T-helper 2 cell treated with Interferon-gamma antibody and Interleukin-4, amounts not matched to agents 100 ng/mL and 5 ng/mL, for 36 hours (primary cell): ENCODE measurements around the gene CLIC4. TPM values are rescaled to one million over a fixed set of nuclear protein-coding genes. Genes with fewer than 3 reads are reported as not detected.

Experiments
- total RNA-seq: library from RNA; stranded (reverse); gene quantifications from 2 replicates; pipeline ENCODE4 v1.2.3, GENCODE V29; 2022

The CLIC4 gene
- total RNA-seq, 1 donor from 2014 or later: 14.4 TPM

Other genes with a start within 250 kb of the CLIC4 start
- 61.0 and 61.1 TPM in 2 replicates for gene RCAN3, start 242.6 kb upstream of the CLIC4 start, total RNA-seq
- gene NCMAP, start 189.4 kb upstream of the CLIC4 start, total RNA-seq: not detected in 2 replicates
- 202 and 213 TPM in 2 replicates for gene SRRM1, start 102.1 kb upstream of the CLIC4 start, total RNA-seq
- 93.0 and 98.8 TPM in 2 replicates for gene RUNX3, start 184.8 kb downstream of the CLIC4 start, total RNA-seq